Amniotic epithelial cell (primary cell): Measurements from ENCODE around the gene ART3.

Source experiments
- DNase-seq: peaks from one replicate; pipeline ENCODE4 v3.0.0-alpha.2; 2010; ENCODE audit warnings: low read depth

ART3 gene

GRCh38 chr4:76072760-76073159 is 1.7 kb upstream of the ART3 start:
- DNase-seq = no peak

- DNase-seq = no peak
Measured at GRCh38 chr4:76074993-76075600, 588 bp downstream of the ART3 start.

- peak; percentile 69 for DNase-seq
Measured at GRCh38 chr4:76078033-76078613, 3.6 kb downstream of the ART3 start.

GRCh38 chr4:76083386-76083988 is 9.0 kb downstream of the ART3 start:
- no peak for DNase-seq

- DNase-seq = no peak
Measured at GRCh38 chr4:76084542-76084941, 10.0 kb downstream of the ART3 start.

GRCh38 chr4:76087007-76087769 is 12.7 kb downstream of the ART3 start:
- peak; percentile 67 for DNase-seq

GRCh38 chr4:76088719-76089118 is 14.2 kb downstream of the ART3 start:
- no peak for DNase-seq

GRCh38 chr4:76090241-76090691 is 15.8 kb downstream of the ART3 start:
- DNase-seq = peak; percentile 100

GRCh38 chr4:76091052-76091451 is 16.5 kb downstream of the ART3 start:
- DNase-seq = no peak

- DNase-seq = no peak
Measured at GRCh38 chr4:76095568-76095967, 21.1 kb downstream of the ART3 start.

GRCh38 chr4:76096076-76096475 is 21.6 kb downstream of the ART3 start:
- DNase-seq = no peak

- DNase-seq = no peak
Measured at GRCh38 chr4:76105652-76106051, 31.1 kb downstream of the ART3 start.

GRCh38 chr4:76106442-76106841 is 31.9 kb downstream of the ART3 start:
- DNase-seq = no peak

- DNase-seq = peak; percentile 79
Measured at GRCh38 chr4:76108467-76109181, 34.1 kb downstream of the ART3 start.

GRCh38 chr4:76116821-76117220 is 42.3 kb downstream of the ART3 start:
- DNase-seq = no peak

- DNase-seq = no peak
Measured at GRCh38 chr4:76117536-76117935, 43.0 kb downstream of the ART3 start.

GRCh38 chr4:76120199-76120598 is 45.7 kb downstream of the ART3 start:
- no peak for DNase-seq

GRCh38 chr4:76125816-76126215 is 51.3 kb downstream of the ART3 start:
- peak; percentile 52 for DNase-seq

- DNase-seq = no peak
Measured at GRCh38 chr4:76127754-76128153, 53.2 kb downstream of the ART3 start.

GRCh38 chr4:76141241-76141640 is 66.7 kb downstream of the ART3 start:
- no peak for DNase-seq

- no peak for DNase-seq
Measured at GRCh38 chr4:76144546-76144945, 70.0 kb downstream of the ART3 start.

GRCh38 chr4:76147454-76148141 is 73.1 kb downstream of the ART3 start:
- DNase-seq = peak; percentile 85
